ENCODE measurements around the gene SLC34A3.

SLC34A3 gene

DNA sequence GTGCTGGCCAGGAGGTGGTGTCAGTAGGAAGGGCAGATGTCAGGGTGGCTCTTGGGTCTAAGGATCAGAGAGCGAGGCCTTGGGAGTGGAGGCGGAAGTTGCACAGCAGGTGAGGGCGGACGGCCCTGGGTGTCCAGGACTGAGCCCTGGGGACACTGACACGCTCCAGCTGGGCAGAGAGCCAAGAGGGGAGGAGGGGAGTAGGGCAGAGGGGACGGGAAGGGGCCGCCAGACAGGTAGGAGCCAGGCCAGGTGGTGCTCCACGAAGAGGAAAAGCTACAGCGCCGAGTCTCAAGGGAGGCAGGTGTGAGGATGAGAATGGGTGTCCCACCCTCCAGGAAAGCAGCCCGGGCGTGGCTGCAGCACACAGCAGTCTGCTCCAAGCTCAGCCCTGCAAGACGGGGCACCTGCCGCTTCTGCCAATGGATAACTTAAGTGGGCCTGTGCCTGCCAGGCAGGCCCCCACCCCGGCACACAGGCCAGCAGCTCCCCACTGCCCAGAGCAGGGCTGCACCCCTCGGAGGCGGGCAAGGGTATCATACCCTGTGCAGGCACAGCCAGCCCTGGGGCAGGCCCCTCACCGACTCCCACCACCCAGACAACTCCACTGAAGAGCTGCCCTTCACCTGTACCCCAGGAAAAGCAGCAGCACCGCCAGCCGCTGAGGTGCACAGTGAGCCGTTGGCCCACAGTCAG, 35.0 kb upstream of the SLC34A3 start:
- DNase-seq (ENCODE audit: low read depth in 1 of 2, low spot score in 1 of 2): no peak

GRCh38 chr9:137198051-137198901, 32.4 kb upstream of the SLC34A3 start:
- no peak for DNase-seq (ENCODE audit: low read depth in 1 of 2, low spot score in 1 of 2)

DNA sequence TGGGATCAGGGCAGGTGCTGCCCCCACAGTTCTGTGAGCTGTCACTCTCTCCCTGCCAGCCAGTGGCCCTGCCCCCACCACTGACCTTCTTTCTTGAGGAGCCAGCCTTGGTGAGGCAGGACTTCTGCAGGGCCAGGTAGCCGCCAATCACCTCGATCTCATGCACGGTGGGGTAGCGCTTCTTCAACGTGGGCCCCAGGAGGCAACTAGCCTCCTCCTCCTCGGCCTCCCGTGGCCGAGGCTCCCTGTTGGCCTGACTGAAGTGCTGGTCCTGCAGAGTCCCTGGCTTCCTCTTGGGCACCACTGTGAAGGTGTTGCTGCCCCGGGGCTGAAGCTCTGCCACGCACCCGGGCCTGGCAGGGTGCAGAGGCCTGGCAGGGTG, 31.8 kb upstream of the SLC34A3 start:
- no peak for DNase-seq (ENCODE audit: low read depth in 1 of 2, low spot score in 1 of 2)

- no peak for DNase-seq (ENCODE audit: low read depth in 1 of 2, low spot score in 1 of 2)
These were observed 31.1 kb upstream of the SLC34A3 start for GRCh38 chr9:137199411-137200121.

GRCh38 chr9:137200311-137201204, 30.1 kb upstream of the SLC34A3 start, which contains the start of gene TPRN:
TSS of gene TPRN (minus strand) at chr9:137200741. CDS start at chr9:137200711, 30 bp downstream.
- peak; percentile 94 to 97 for DNase-seq (ENCODE audit: low read depth in 1 of 2, low spot score in 1 of 2)

DNA sequence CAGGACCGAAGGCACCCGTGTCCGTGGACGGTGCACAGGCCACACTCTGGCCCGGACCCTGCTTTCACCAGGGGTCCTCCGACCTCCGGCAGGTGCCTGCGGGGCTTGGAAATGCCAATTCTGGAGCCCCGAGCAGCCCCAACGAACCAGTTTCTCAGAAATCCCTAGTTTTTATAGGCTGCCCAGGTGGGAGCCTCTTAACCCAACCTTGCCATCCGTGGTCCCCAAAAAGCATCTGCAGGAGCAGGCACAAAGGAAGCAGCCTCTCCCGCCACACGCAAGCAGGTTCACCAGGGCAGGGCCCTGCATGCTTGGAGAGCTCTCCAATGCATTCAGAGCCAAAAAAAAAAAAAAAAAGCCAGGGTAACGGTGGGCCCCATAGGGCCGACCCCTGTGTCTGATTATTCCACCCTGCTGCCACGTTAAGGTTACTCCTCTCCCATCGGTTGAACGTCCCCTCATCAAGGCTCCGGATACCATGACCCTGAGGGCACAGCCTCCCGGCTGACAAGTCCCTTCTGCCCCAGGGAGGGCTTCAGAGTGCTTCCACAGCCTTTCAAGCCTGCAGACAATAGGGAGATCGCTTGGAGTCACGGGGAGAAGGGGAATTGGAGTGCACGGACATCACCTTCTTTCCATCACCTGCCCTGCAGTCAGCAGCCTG, 29.4 kb upstream of the SLC34A3 start:
- DNase-seq (ENCODE audit: low read depth in 1 of 2, low spot score in 1 of 2): no peak

GRCh38 chr9:137202966-137203365, 27.7 kb upstream of the SLC34A3 start:
- no peak for DNase-seq (ENCODE audit: low read depth in 1 of 2, low spot score in 1 of 2)

DNA sequence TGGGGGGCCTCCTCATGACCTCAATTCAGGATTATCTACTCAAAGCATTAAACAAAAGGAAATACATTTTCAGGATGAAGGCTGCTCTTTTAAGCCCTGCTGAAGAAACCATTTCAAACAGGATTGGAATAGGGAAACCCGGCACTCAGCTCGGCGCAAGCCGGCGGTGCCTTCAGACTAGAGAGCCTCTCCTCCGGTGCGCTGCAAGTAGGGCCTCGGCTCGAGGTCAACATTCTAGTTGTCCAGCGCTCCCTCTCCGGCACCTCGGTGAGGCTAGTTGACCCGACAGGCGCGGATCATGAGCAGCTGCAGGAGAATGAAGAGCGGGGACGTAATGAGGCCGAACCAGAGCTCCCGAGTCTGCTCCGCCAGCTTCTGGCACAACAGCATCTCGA, 26.0 kb upstream of the SLC34A3 start:
- no peak for DNase-seq (ENCODE audit: low read depth in 1 of 2, low spot score in 1 of 2)

DNA sequence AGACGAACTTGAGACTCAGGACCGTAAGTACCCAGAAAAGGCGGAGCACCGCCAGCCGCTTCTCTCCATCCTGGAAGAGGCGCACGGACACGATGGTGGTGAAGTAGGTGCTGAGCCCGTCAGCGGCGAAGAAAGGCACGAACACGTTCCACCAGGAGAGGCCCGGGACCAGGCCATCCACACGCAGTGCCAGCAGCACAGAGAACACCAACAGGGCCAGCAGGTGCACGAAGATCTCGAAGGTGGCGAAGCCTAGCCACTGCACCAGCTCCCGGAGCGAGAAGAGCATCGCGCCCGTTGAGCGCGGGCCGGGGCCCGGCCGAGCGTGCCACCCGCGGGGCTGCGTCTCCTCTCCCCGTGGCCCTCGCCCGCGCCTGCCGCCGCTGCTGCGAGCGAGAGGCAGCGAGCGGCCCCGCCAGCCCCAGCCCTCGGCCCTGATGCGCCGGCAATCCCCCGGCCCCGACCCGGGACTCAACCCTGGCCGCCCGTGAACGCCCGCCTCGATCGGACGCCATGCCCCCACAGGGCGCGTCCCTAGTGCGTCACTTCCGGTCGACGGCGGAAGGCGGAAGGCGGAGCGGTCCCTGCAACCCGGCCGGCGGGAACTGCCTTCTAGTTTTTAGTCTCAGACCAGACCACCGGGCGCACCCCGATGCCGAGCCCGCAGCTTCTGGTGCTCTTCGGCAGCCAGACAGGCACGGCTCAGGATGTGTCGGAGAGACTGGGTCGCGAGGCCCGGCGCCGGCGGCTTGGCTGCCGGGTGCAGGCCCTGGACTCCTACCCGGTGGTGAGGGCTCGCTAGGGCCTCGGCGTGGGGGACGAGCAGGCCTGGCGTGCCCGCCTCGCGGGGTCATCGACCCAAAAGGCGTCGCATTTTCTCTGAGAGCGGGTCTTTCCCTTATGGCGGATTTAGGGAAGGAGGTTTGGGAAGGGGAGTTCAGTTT, 25.3 kb upstream of the SLC34A3 start, which contains the start of the genes NDOR1 and TMEM203:
NDOR1 (plus strand) TSS at position 575 of the 944 bp plus-strand sequence; CDS start at position 653, 78 bp downstream.
TMEM203 (minus strand) TSS at position 523 of the 944 bp plus-strand sequence; CDS start at position 289, 234 bp downstream.
- peak; percentile 82 to 91 for DNase-seq (ENCODE audit: low read depth in 1 of 2, low spot score in 1 of 2)

DNA sequence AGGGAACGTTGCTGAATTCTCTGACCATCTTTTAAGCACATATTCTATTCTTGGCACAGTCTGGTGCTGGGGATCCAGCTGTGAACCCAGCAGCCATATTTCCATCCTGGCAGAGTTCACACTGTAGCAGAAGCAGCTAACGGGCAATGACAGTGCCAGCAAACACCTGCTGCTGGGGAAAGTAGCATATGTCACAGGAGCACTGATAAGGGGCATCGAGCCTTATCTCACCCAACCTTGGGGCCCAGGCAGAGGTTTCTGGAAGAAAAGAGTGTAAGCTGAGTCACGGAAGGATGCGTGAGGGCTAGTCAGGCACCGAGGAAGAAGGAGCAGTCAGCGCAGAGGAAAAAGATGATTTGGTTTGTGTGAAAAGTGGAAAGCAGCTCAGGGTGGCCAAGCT, 24.1 kb upstream of the SLC34A3 start:
- no peak for DNase-seq (ENCODE audit: low read depth in 1 of 2, low spot score in 1 of 2)

DNA sequence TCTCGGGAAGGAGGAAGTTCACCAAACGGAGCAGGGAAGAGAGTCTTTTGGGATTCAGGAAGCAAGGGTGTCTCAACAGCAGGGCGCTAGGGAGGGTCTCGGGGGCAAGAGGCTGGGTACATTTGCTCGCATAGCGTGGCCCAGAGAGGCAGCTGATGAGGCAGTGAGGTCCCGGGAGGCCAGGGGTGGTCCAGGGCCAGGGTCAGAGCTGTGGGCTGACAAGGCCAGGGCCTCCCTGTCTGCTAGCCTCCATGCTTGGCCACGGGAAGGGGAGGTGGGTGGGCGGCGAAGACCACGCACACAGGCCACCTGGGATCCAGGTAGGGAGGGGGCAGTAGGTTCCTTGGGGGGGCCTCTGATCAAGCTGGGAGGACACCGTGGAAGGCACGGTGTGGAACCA, 19.2 kb upstream of the SLC34A3 start:
- no peak for DNase-seq (ENCODE audit: low read depth in 1 of 2, low spot score in 1 of 2)

- no peak for DNase-seq (ENCODE audit: low read depth in 1 of 2, low spot score in 1 of 2)
These were observed 18.2 kb upstream of the SLC34A3 start for GRCh38 chr9:137212520-137212919.

DNA sequence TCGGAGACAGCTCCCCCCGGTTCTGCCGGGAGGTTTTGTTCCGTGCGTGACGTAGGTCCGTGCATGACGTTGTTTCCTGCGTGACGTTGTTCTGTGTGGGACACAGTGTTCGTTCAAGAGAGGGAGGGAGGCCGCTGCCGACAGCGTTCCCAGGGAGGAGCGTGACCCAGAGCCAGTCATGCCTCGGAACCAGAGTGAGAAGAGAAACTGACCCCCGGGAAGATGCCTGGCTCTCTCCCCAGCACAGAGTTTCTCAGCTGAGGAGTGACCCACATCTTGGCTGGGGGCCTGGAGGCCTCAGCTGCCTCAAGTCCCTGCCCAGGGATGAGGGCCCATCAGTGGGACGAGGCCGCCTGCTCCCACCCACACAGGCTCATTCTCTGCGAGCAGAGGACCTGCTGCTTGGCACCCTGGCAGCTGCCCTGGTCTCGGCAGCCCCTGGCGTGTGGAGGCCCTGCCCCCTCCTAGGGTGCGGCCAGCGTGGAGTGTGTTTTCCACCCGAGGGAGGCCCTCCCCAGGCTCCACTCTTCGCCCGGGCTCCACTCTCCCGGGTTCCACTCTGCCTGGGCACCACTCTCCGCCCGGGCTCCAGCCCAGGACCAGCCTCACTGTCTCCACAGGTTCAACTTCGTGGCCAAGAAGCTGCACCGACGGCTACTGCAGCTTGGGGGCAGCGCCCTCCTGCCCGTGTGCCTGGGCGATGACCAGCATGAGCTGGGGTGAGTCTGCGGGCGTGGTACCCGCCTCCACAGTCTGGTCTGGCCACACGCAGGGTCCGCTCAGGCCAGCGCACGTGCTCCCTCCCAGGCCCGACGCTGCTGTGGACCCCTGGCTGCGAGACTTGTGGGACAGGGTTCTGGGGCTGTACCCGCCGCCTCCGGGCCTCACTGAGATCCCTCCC, 17.3 kb upstream of the SLC34A3 start:
- no peak for DNase-seq (ENCODE audit: low read depth in 1 of 2, low spot score in 1 of 2)

DNA sequence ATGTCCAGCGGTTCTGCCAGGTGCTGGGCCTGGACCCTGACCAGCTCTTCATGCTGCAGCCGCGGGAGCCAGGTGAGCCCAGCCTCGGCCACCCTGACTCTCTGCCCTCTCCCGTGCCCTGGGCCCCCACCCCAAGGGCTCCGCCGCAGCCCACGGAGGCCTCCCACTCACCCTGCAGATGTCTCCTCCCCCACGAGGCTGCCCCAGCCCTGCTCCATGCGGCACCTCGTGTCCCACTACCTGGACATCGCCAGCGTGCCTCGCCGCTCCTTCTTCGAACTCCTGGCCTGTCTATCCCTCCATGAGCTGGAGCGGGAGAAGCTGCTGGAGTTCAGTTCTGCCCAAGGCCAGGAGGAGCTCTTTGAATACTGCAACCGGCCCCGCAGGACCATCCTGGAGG, 16.1 kb upstream of the SLC34A3 start:
- no peak for DNase-seq (ENCODE audit: low read depth in 1 of 2, low spot score in 1 of 2)

GRCh38 chr9:137215196-137215986, 15.3 kb upstream of the SLC34A3 start:
- no peak for DNase-seq (ENCODE audit: low read depth in 1 of 2, low spot score in 1 of 2)

- no peak for DNase-seq (ENCODE audit: low read depth in 1 of 2, low spot score in 1 of 2)
These were observed 14.3 kb upstream of the SLC34A3 start for GRCh38 chr9:137216188-137216965.
